ENCODE measurements around the gene LMNTD2.
A peak's percentile ranks its signal among the peaks of the same experiment; 100 is the strongest.

The LMNTD2 gene

GRCh38 chr11:567011-567628, 6.6 kb upstream of the LMNTD2 start:
- Histone ChIP-seq H3K4me3 (ENCODE audit: low read depth, low read length) (peak overlapping the region; percentile 51), H3K27me3 (no peaks in the 10 kb centered on the region), H3K9me3 (no peaks in the 10 kb centered on the region), H3K4me1 (no peaks in the 10 kb centered on the region), H3K36me3 (no peaks in the 10 kb centered on the region)
- no peak for TF ChIP-seq CTCF (IDR thresholded peaks at IDR 0.05; ENCODE audit: low read depth, low read length)
- DNase-seq = no peak

- no peaks in the 10 kb centered on the region for H3K4me1 ChIP-seq
- no peak for DNase-seq
- no peak for TF ChIP-seq CTCF (IDR thresholded peaks at IDR 0.05; ENCODE audit: low read depth, low read length)
Observed at GRCh38 chr11:565921-566509, 5.5 kb upstream of the LMNTD2 start.

GRCh38 chr11:563812-564578, 3.5 kb upstream of the LMNTD2 start:
- Histone ChIP-seq H3K36me3 (no peaks in the 10 kb centered on the region), H3K4me3 (ENCODE audit: low read depth, low read length) (no peak overlapping the region), H3K27me3 (no peaks in the 10 kb centered on the region), H3K9me3 (no peaks in the 10 kb centered on the region), H3K4me1 (no peaks in the 10 kb centered on the region)
- no peak for DNase-seq
- no peak for TF ChIP-seq CTCF (IDR thresholded peaks at IDR 0.05; ENCODE audit: low read depth, low read length)

More at GRCh38 chr11:565921-566509, 5.5 kb upstream of the LMNTD2 start:
- Histone ChIP-seq H3K36me3 (no peaks in the 10 kb centered on the region), H3K9me3 (no peaks in the 10 kb centered on the region), H3K27me3 (no peaks in the 10 kb centered on the region), H3K4me3 (ENCODE audit: low read depth, low read length) (no peak overlapping the region)

DNA sequence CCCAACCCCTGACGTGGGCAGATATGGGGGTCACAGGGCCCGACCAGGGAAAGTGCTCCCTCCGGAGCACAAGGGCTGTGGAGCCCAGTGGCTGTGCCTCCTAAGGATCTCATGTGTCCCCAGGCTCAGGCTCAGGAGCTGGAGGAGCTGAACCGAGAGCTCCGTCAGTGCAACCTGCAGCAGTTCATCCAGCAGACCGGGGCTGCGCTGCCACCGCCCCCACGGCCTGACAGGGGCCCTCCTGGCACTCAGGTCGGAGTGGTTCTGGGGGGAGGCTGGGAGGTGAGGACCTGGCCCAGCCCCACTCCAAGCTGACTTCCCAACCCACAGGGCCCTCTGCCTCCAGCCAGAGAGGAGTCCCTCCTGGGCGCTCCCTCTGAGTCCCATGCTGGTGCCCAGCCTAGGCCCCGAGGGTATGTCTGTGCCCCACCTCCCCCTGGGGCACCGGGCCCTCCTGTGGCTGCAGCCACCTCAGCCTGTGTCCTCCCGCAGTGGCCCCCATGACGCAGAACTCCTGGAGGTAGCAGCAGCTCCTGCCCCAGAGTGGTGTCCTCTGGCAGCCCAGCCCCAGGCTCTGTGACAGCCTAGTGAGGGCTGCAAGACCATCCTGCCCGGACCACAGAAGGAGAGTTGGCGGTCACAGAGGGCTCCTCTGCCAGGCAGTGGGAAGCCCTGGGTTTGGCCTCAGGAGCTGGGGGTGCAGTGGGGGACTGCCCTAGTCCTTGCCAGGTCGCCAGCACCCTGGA, 2.7 kb upstream of the LMNTD2 start:
- H3K4me1 ChIP-seq = no peaks in the 10 kb centered on the region
- H3K9me3 ChIP-seq = no peaks in the 10 kb centered on the region
- no peaks in the 10 kb centered on the region for H3K27me3 ChIP-seq
- no peak overlapping the region for H3K4me3 ChIP-seq (ENCODE audit: low read depth, low read length)
- no peak for TF ChIP-seq CTCF (IDR thresholded peaks at IDR 0.05; ENCODE audit: low read depth, low read length)
- DNase-seq = no peak
- H3K36me3 ChIP-seq = no peaks in the 10 kb centered on the region

GRCh38 chr11:562046-562645, 1.6 kb upstream of the LMNTD2 start:
- peaks cover 3% of the 10 kb centered on the region; the same call in 1 of the 2 replicates for H3K27me3 ChIP-seq
- no peak overlapping the region for H3K4me3 ChIP-seq (ENCODE audit: low read depth, low read length)
- H3K4me1 ChIP-seq = no peaks in the 10 kb centered on the region

More at GRCh38 chr11:562046-562645, 1.6 kb upstream of the LMNTD2 start:
- DNase-seq = no peak
- Histone ChIP-seq H3K36me3 (no peaks in the 10 kb centered on the region), H3K9me3 (no peaks in the 10 kb centered on the region)
- TF ChIP-seq CTCF (IDR thresholded peaks at IDR 0.05; ENCODE audit: low read depth, low read length) = no peak

Measured in BE2C (cell line).